ENCODE results near the gene FAM8A1. TPM values are rescaled to one million over a fixed set of nuclear protein-coding genes. Genes with fewer than 3 reads are reported as not detected.

Gene FAM8A1
- total and polyA plus RNA-seq, 2 of the 13 experiments (the other 11 are each of a cell fraction or from before 2014, with no cell fraction given), result 30.5 to 34.3 TPM

DNA sequence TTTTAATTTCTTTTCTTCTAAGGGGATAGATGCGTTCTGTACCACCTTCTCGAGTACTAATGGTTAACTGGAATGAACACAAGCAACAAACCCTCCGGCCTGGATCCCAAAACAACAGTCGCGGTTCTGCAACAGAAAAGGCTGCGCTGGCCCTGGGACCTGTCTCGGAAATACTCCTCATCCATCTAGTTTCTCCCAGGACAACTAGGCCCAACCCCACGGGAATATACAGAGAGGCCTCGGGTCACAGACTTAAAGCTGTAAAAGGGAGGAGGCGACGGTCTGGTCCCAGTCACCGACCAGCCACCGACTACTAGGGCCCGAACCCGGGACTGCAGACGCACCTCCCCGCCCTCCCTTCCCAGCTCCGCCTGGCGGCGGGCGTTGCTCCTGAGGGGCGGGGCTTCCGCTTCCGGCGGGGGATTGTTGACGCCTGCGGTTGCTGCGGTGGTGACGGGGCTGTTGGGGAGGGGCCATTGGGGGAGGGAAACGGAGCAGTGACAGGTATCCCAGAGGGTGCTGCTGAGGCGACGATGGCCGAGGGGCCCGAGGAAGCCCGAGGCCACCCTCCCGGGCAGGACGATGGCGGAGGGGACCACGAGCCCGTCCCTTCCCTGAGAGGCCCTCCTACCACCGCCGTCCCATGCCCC is at the start of gene FAM8A1 (continued):
- TF ChIP-seq ZBTB1 (CRISPR knock-in tag; IDR thresholded peaks at IDR 0.05; ENCODE audit: borderline replicate concordance) (peak; percentile 89; the same call in 1 of the 2 replicates), ZNF691 (CRISPR knock-in tag; IDR thresholded peaks at IDR 0.05; ENCODE audit: borderline replicate concordance, low read depth) (peak; percentile 48; the same call in 1 of the 2 replicates), STAT5B (CRISPR knock-in tag; IDR thresholded peaks at IDR 0.05) (no peak), ZNF543 (CRISPR knock-in tag; IDR thresholded peaks at IDR 0.05) (0 out of 2 replicates have a peak, but pooled peaks have one; percentile 24), ZNF17 (CRISPR knock-in tag; IDR thresholded peaks at IDR 0.05) (no peak), ZNF136 (CRISPR knock-in tag; IDR thresholded peaks at IDR 0.05; ENCODE audit: low read depth) (no peak), ZBTB2 (CRISPR knock-in tag; IDR thresholded peaks at IDR 0.05; ENCODE audit: low read depth) (peak; percentile 73), RFX1 (IDR thresholded peaks at IDR 0.05) (no peak), ZNF724P (CRISPR knock-in tag; IDR thresholded peaks at IDR 0.05; ENCODE audit: borderline replicate concordance) (no peak), ZNF160 (CRISPR knock-in tag; IDR thresholded peaks at IDR 0.05) (no peak), RORA (CRISPR knock-in tag; IDR thresholded peaks at IDR 0.05) (no peak), FOXJ3 (CRISPR knock-in tag; IDR thresholded peaks at IDR 0.05; ENCODE audit: borderline replicate concordance) (peak; percentile 9; the same call in 1 of the 2 replicates), SNRNP70 (IDR thresholded peaks at IDR 0.05; ENCODE audit: low read depth, low read length) (no peak), ZSCAN12 (CRISPR knock-in tag; IDR thresholded peaks at IDR 0.05) (no peak), ZNF7 (CRISPR knock-in tag; IDR thresholded peaks at IDR 0.05) (no peak), TAF15 (IDR thresholded peaks at IDR 0.05; ENCODE audit: low read depth, low read length, poor library complexity, severe bottlenecking) (peak; percentile 97), TFAP4 (IDR thresholded peaks at IDR 0.05; ENCODE audit: borderline replicate concordance, low read depth) (peak; percentile 41; the same call in 1 of the 2 replicates), ZNF678 (CRISPR knock-in tag; IDR thresholded peaks at IDR 0.05) (no peak), MZF1 (CRISPR knock-in tag; IDR thresholded peaks at IDR 0.05; ENCODE audit: borderline replicate concordance) (no peak), RAD21 (CRISPR knock-in tag; IDR thresholded peaks at IDR 0.05) (peak; percentile 10; the same call in 1 of the 2 replicates), ASH2L (IDR thresholded peaks at IDR 0.05; ENCODE audit: insufficient read length, low read depth, low read length) (no peak), LCORL (IDR thresholded peaks at IDR 0.05) (no peak), LCORL (CRISPR knock-in tag; IDR thresholded peaks at IDR 0.05) (peak; percentile 29; the same call in 1 of the 2 replicates), ELF1 (CRISPR knock-in tag; IDR thresholded peaks at IDR 0.05) (peak; percentile 87), NR2C2 (CRISPR knock-in tag; IDR thresholded peaks at IDR 0.05; ENCODE audit: borderline replicate concordance) (peak; percentile 57; the same call in 1 of the 2 replicates), ZNF230 (CRISPR knock-in tag; IDR thresholded peaks at IDR 0.05) (peak; percentile 36; the same call in 1 of the 2 replicates), TGIF2 (CRISPR knock-in tag; IDR thresholded peaks at IDR 0.05) (no peak), FOXO1 (CRISPR knock-in tag; IDR thresholded peaks at IDR 0.05) (peak; percentile 91)
- TF ChIP-seq, protein P1, sequence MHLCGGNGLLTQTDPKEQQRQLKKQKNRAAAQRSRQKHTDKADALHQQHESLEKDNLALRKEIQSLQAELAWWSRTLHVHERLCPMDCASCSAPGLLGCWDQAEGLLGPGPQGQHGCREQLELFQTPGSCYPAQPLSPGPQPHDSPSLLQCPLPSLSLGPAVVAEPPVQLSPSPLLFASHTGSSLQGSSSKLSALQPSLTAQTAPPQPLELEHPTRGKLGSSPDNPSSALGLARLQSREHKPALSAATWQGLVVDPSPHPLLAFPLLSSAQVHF (CRISPR knock-in tag; IDR thresholded peaks at IDR 0.05), result peak; percentile 63; the same call in 1 of the 2 replicates
